ENCODE measurements around the gene TRPC6.
"Not testable (repeated sequence)": the region's sequence is repeated elsewhere in the genome, so short reads cannot be mapped to it uniquely, and the experiment has no call there.

TRPC6 gene

GRCh38 chr11:101439488-101439887 lies 144.3 kb downstream of the TRPC6 start:
- Histone ChIP-seq H3K79me2 (ENCODE audit: insufficient read depth, low read length) (no peaks in the 10 kb centered on the region), H3K9me2 (replicated peaks; ENCODE audit: low read depth, low read length) (no peaks in the 10 kb centered on the region), H3K9ac (ENCODE audit: low read depth, low read length, poor library complexity, severe bottlenecking) (no peak overlapping the region), H2AFZ (ENCODE audit: low read length) (no peak overlapping the region), H4K20me1 (ENCODE audit: insufficient read depth, low read length, poor library complexity, severe bottlenecking) (no peaks in the 10 kb centered on the region), H3F3A (ENCODE audit: low read depth) (no peaks in the 10 kb centered on the region), H3K27me3 (ENCODE audit: insufficient read depth, low read length, poor library complexity, severe bottlenecking) (no peaks in the 10 kb centered on the region), H3K4me1 (ENCODE audit: insufficient read depth, low read length, poor library complexity, severe bottlenecking) (no peaks in the 10 kb centered on the region), H3K9me3 (ENCODE audit: insufficient read depth, low read depth, low read length) (no peaks in the 10 kb centered on the region), H3K4me2 (ENCODE audit: low read depth, low read length, poor library complexity, severe bottlenecking) (no peak overlapping the region), H3K36me3 (ENCODE audit: insufficient read depth, low read length) (no peaks in the 10 kb centered on the region), H3K4me3 (ENCODE audit: low read length, poor library complexity, severe bottlenecking) (no peak overlapping the region)
- TF ChIP-seq CTCF (conservative IDR thresholded peaks at IDR 0.05; ENCODE audit: low read length) (peak; percentile 40), EZH2phosphoT487 (IDR thresholded peaks at IDR 0.05; ENCODE audit: borderline replicate concordance) (no peak)

DNA sequence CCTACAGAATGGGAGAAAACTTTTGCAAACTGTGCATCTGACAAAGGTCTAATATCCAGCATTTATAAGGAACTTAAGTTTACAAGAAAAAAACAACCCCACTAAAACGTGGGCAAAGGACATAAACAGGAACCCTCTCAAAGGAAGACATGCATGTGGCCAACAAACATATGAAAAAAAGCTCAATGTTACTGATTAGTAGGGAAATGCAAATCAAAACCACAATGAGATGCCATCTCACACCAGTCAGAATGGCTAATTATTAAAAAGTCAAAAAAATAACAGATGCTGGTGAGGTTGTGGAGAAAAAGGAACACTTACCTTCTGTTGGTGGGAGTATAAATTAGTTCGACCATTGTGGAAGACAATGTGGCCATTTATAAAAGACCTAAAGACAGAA lies 145.1 kb downstream of the TRPC6 start:
- not testable (repeated sequence) for H3F3A ChIP-seq (ENCODE audit: low read depth); H4K20me1 ChIP-seq (ENCODE audit: insufficient read depth, low read length, poor library complexity, severe bottlenecking); H3K9me2 ChIP-seq (replicated peaks; ENCODE audit: low read depth, low read length); H2AFZ ChIP-seq (ENCODE audit: low read length); H3K9ac ChIP-seq (ENCODE audit: low read depth, low read length, poor library complexity, severe bottlenecking); H3K9me3 ChIP-seq (ENCODE audit: insufficient read depth, low read depth, low read length); H3K4me3 ChIP-seq (ENCODE audit: low read length, poor library complexity, severe bottlenecking); H3K4me2 ChIP-seq (ENCODE audit: low read depth, low read length, poor library complexity, severe bottlenecking); H3K27me3 ChIP-seq (ENCODE audit: insufficient read depth, low read length, poor library complexity, severe bottlenecking); H3K4me1 ChIP-seq (ENCODE audit: insufficient read depth, low read length, poor library complexity, severe bottlenecking); H3K36me3 ChIP-seq (ENCODE audit: insufficient read depth, low read length); H3K79me2 ChIP-seq (ENCODE audit: insufficient read depth, low read length)

DNA sequence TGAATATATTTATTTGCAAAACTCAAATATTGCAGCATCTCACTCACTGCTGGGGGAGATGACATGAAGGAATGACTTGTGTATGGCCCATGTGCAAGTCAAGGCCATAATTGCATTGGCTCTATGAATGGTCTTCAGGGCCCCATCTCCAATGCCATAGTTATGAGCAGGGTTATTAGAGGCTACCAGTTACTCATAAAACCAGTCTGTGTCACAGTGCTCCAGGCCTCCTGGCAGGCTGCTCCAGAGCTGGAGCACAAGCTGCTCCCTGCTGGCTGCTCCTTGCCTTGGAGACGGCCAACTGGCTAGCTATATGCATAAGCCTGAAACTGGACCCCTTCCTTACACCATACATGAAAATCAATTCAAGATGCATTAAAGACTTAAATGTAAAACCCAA lies 145.7 kb downstream of the TRPC6 start:
- H3K36me3 ChIP-seq (ENCODE audit: insufficient read depth, low read length), result no peaks in the 10 kb centered on the region
- H3K27me3 ChIP-seq (ENCODE audit: insufficient read depth, low read length, poor library complexity, severe bottlenecking), result no peaks in the 10 kb centered on the region
- H3F3A ChIP-seq (ENCODE audit: low read depth), result no peaks in the 10 kb centered on the region
- TF ChIP-seq EZH2phosphoT487 (IDR thresholded peaks at IDR 0.05; ENCODE audit: borderline replicate concordance), result no peak
- no peak for TF ChIP-seq CTCF (conservative IDR thresholded peaks at IDR 0.05; ENCODE audit: low read length)
- no peaks in the 10 kb centered on the region for H3K9me3 ChIP-seq (ENCODE audit: insufficient read depth, low read depth, low read length)
- H4K20me1 ChIP-seq (ENCODE audit: insufficient read depth, low read length, poor library complexity, severe bottlenecking), result no peaks in the 10 kb centered on the region
- no peaks in the 10 kb centered on the region for H3K4me1 ChIP-seq (ENCODE audit: insufficient read depth, low read length, poor library complexity, severe bottlenecking)
- no peak overlapping the region for H2AFZ ChIP-seq (ENCODE audit: low read length)
- H3K4me2 ChIP-seq (ENCODE audit: low read depth, low read length, poor library complexity, severe bottlenecking), result no peak overlapping the region
- H3K9me2 ChIP-seq (replicated peaks; ENCODE audit: low read depth, low read length), result no peaks in the 10 kb centered on the region
- no peak overlapping the region for H3K4me3 ChIP-seq (ENCODE audit: low read length, poor library complexity, severe bottlenecking)
- no peak overlapping the region for H3K9ac ChIP-seq (ENCODE audit: low read depth, low read length, poor library complexity, severe bottlenecking)
- H3K79me2 ChIP-seq (ENCODE audit: insufficient read depth, low read length), result no peaks in the 10 kb centered on the region

DNA sequence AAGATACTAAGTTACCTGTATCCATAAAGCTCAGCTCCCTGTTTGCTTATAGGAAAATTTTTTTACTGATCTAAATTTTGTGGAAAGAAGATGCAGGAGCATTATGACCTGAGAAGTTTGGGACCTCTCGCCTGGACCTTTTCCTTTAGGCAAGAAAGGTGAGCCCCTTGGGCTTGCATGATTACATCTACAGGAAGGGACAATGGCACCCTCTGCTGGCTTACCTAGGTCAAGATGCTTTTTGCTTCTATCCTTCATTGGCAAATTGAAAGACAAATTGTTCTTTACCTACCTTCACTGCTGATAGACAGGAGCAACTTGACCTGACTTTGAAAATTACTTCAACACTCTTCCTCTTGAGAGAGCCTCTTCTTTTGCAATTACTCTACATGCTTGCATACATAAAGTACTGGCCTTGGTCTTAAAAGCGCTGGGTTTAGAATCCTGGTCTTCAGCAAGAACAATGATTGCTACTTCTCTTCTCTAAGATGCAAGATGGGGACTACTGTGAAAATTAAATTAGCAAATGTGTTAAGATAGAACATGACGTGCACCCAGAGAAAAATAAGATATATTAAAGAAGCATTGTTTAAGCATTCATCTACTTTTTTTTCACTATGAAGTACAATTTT lies 147.2 kb downstream of the TRPC6 start:
- H3K4me3 ChIP-seq (ENCODE audit: low read length, poor library complexity, severe bottlenecking), result no peak overlapping the region
- no peaks in the 10 kb centered on the region for H3K27me3 ChIP-seq (ENCODE audit: insufficient read depth, low read length, poor library complexity, severe bottlenecking)
- no peaks in the 10 kb centered on the region for H4K20me1 ChIP-seq (ENCODE audit: insufficient read depth, low read length, poor library complexity, severe bottlenecking)
- no peaks in the 10 kb centered on the region for H3K36me3 ChIP-seq (ENCODE audit: insufficient read depth, low read length)
- no peak overlapping the region for H3K9ac ChIP-seq (ENCODE audit: low read depth, low read length, poor library complexity, severe bottlenecking)
- H2AFZ ChIP-seq (ENCODE audit: low read length), result no peak overlapping the region
- H3F3A ChIP-seq (ENCODE audit: low read depth), result no peaks in the 10 kb centered on the region
- no peaks in the 10 kb centered on the region for H3K9me2 ChIP-seq (replicated peaks; ENCODE audit: low read depth, low read length)
- H3K9me3 ChIP-seq (ENCODE audit: insufficient read depth, low read depth, low read length), result no peaks in the 10 kb centered on the region
- no peaks in the 10 kb centered on the region for H3K79me2 ChIP-seq (ENCODE audit: insufficient read depth, low read length)
- no peak overlapping the region for H3K4me2 ChIP-seq (ENCODE audit: low read depth, low read length, poor library complexity, severe bottlenecking)
- no peaks in the 10 kb centered on the region for H3K4me1 ChIP-seq (ENCODE audit: insufficient read depth, low read length, poor library complexity, severe bottlenecking)
- TF ChIP-seq EZH2phosphoT487 (IDR thresholded peaks at IDR 0.05; ENCODE audit: borderline replicate concordance) (no peak), CTCF (conservative IDR thresholded peaks at IDR 0.05; ENCODE audit: low read length) (peak; percentile 84)
